Omental fat pad (tissue), 4 donors: Measurements from ENCODE around the gene MKX. TPM values are rescaled to one million over a fixed set of nuclear protein-coding genes. Genes with fewer than 3 reads are reported as not detected.

Source experiments
- ATAC-seq: fragments of 150-250 bp; one replicate; pipeline ENCODE4 v1.9.1; 2016; ENCODE audit warnings: mild to moderate bottlenecking, moderate library complexity; ENCODE audit not compliant: low FRiP score
- DNase-seq: peaks from one replicate; pipeline ENCODE4 v3.0.0-alpha.2; 2019; ENCODE audit warnings: low spot score
- CTCF ChIP-seq, 3 donors: fragments of 450-650 bp; IDR thresholded peaks; one replicate each; pipeline ENCODE4 v1.5.1; 2016 to 2017; ENCODE audit warnings: antibody characterized with exemption in 3 of 3, mild to moderate bottlenecking in 3 of 3, moderate library complexity in 2 of 3
- total RNA-seq, 4 donors: library from RNA; depleted of rRNA; stranded (reverse); fragments of >200 nt; gene quantifications; one replicate each; pipeline ENCODE4 v1.1.0, GENCODE V29; 2016

MKX gene
- total RNA-seq, 4 donors from 2014 or later = 1.1 to 5.6 (median 3.1) TPM

GRCh38 chr10:27771231-27771630 lies 25.6 kb upstream of the MKX start:
- no peak for DNase-seq
- no peak for TF ChIP-seq CTCF (IDR thresholded peaks at IDR 0.05)
- ATAC-seq = no peak

- TF ChIP-seq CTCF (IDR thresholded peaks at IDR 0.05) = no peak
- no peak for DNase-seq
- ATAC-seq = no peak
Observed at GRCh38 chr10:27770181-27770580, 24.6 kb upstream of the MKX start.

GRCh38 chr10:27760867-27761266 lies 15.2 kb upstream of the MKX start:
- TF ChIP-seq CTCF (IDR thresholded peaks at IDR 0.05) = no peak
- ATAC-seq = no peak
- no peak for DNase-seq

- TF ChIP-seq CTCF (IDR thresholded peaks at IDR 0.05) = no peak
- no peak for DNase-seq
- ATAC-seq = no peak
Observed at GRCh38 chr10:27759483-27760272, 14.1 kb upstream of the MKX start.

- no peak for TF ChIP-seq CTCF (IDR thresholded peaks at IDR 0.05)
- ATAC-seq (no peak), DNase-seq (no peak)
Observed at GRCh38 chr10:27752673-27753237, 7.1 kb upstream of the MKX start.

GRCh38 chr10:27748601-27749000 lies 3.0 kb upstream of the MKX start:
- DNase-seq (no peak), ATAC-seq (no peak)
- no peak for TF ChIP-seq CTCF (IDR thresholded peaks at IDR 0.05)

GRCh38 chr10:27747096-27747451 lies 1.5 kb upstream of the MKX start:
- ATAC-seq (no peak), DNase-seq (no peak)
- TF ChIP-seq CTCF (IDR thresholded peaks at IDR 0.05) = no peak
